Measurements from ENCODE around the gene IGSF8. TPM values are rescaled to one million over a fixed set of nuclear protein-coding genes. Genes with fewer than 3 reads are reported as not detected.

Gene IGSF8
- total RNA-seq, 3 donors from 2014 or later: 21.0 to 35.7 (median 24.5) TPM

- Histone ChIP-seq H3K4me3 (no peak overlapping the region), H3K4me1 (no peaks in the 10 kb centered on the region), H3K9me3 (no peaks in the 10 kb centered on the region), H3K27me3 (no peaks in the 10 kb centered on the region), H3K27ac (no peak overlapping the region), H3K36me3 (no peaks in the 10 kb centered on the region)
- intact Hi-C loops (cut with DNase I; ENCODE audit: low total_unique reads): no loop called here
- no peak for DNase-seq (ENCODE audit: low spot score in 2 of 2)
- TF ChIP-seq, protein P1, sequence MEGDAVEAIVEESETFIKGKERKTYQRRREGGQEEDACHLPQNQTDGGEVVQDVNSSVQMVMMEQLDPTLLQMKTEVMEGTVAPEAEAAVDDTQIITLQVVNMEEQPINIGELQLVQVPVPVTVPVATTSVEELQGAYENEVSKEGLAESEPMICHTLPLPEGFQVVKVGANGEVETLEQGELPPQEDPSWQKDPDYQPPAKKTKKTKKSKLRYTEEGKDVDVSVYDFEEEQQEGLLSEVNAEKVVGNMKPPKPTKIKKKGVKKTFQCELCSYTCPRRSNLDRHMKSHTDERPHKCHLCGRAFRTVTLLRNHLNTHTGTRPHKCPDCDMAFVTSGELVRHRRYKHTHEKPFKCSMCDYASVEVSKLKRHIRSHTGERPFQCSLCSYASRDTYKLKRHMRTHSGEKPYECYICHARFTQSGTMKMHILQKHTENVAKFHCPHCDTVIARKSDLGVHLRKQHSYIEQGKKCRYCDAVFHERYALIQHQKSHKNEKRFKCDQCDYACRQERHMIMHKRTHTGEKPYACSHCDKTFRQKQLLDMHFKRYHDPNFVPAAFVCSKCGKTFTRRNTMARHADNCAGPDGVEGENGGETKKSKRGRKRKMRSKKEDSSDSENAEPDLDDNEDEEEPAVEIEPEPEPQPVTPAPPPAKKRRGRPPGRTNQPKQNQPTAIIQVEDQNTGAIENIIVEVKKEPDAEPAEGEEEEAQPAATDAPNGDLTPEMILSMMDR (IDR thresholded peaks at IDR 0.05): no peak
- TF ChIP-seq POLR2A (IDR thresholded peaks at IDR 0.05) (no peak), POLR2AphosphoS5 (IDR thresholded peaks at IDR 0.05) (no peak)
These were observed 36.6 kb upstream of the IGSF8 start for GRCh38 chr1:160134791-160135572.

DNA sequence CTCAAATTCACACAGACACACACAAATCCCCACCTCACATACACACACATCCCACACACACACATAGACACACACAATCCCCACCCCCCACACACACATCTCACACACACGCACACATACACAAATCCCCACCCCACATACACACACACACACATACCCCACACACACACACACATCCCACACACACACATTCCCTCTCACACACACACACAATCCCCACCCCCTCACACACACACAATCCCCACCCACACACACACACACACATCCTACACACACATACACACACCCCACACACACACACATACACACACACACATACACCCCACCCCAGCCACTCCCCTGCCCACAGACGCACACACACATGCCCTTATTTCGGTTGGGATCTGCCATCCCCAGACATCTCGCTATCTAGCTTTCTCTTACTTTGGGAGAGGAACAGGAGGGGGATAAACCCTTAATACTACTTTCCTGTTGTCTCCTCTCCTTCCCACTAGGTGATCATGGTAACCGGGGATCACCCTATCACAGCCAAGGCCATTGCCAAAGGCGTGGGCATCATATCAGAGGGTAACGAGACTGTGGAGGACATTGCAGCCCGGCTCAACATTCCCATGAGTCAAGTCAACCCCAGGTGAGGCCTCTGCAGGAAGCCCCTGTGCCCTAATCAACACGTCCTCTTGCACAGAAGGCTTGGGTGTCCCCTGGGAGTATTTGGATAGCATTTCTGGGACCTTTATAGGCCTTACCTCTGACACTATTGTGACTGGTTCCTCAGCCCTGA lies 35.8 kb upstream of the IGSF8 start:
- Histone ChIP-seq H3K36me3 (no peaks in the 10 kb centered on the region), H3K9me3 (no peaks in the 10 kb centered on the region), H3K4me3 (no peak overlapping the region), H3K4me1 (no peaks in the 10 kb centered on the region), H3K27me3 (no peaks in the 10 kb centered on the region), H3K27ac (no peak overlapping the region)
- TF ChIP-seq, protein P1 (IDR thresholded peaks at IDR 0.05): no peak
- no peak for TF ChIP-seq POLR2A (IDR thresholded peaks at IDR 0.05)
- no peak for TF ChIP-seq POLR2AphosphoS5 (IDR thresholded peaks at IDR 0.05)
- DNase-seq (ENCODE audit: low spot score in 2 of 2): no peak
- intact Hi-C loops (cut with DNase I; ENCODE audit: low total_unique reads): no loop called here

- Histone ChIP-seq H3K36me3 (no peaks in the 10 kb centered on the region), H3K27ac (no peak overlapping the region), H3K27me3 (no peaks in the 10 kb centered on the region), H3K4me3 (no peak overlapping the region), H3K9me3 (no peaks in the 10 kb centered on the region), H3K4me1 (no peaks in the 10 kb centered on the region)
- intact Hi-C loops (cut with DNase I; ENCODE audit: low total_unique reads): no loop called here
- no peak for DNase-seq (ENCODE audit: low spot score in 2 of 2)
- no peak for TF ChIP-seq POLR2AphosphoS5 (IDR thresholded peaks at IDR 0.05)
- no peak for TF ChIP-seq POLR2A (IDR thresholded peaks at IDR 0.05)
- TF ChIP-seq, protein P1 (IDR thresholded peaks at IDR 0.05): no peak
These were observed 33.6 kb upstream of the IGSF8 start for GRCh38 chr1:160131803-160132565.

DNA sequence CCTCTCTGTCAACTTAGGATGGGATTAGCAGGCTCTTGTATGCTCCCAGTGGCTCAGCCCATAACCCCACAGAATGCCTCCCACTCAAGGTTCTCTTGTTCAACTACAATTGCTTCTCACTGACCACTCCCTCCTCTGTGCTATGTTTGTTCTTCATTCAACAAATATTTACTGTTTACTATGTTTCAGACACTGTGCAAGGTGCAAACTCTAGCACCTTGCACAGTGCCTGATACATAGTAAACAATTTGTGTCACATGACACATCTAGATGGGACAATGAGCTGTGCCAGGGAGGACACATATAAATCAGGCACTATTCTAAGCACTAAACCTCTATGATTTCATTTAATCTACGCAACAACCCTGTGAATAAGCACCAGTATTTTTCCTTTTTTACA lies 32.5 kb upstream of the IGSF8 start:
- no peaks in the 10 kb centered on the region for H3K4me1 ChIP-seq
- H3K4me3 ChIP-seq: no peak overlapping the region
- no peaks in the 10 kb centered on the region for H3K9me3 ChIP-seq
- H3K27me3 ChIP-seq: no peaks in the 10 kb centered on the region
- no peak overlapping the region for H3K27ac ChIP-seq
- no peak for DNase-seq (ENCODE audit: low spot score in 2 of 2)
- intact Hi-C loops (cut with DNase I; ENCODE audit: low total_unique reads): no loop called here
- TF ChIP-seq POLR2AphosphoS5 (IDR thresholded peaks at IDR 0.05) (no peak), POLR2A (IDR thresholded peaks at IDR 0.05) (no peak)
- TF ChIP-seq, protein P1 (IDR thresholded peaks at IDR 0.05): no peak
- H3K36me3 ChIP-seq: no peaks in the 10 kb centered on the region
